ENCODE measurements around the gene GNAO1.

The GNAO1 gene

GRCh38 chr16:56370875-56371659 is 179.8 kb downstream of the GNAO1 start:
- CTCF ChIA-PET: interaction anchor here (0.5 to 4.3 kb wide), 7 partner anchors 9 to 1349 kb away, joined by 3 to 35 read pairs (median 3); no protein-coding TSS in a partner anchor
- Histone ChIP-seq H3K36me3 (ENCODE audit: control insufficient read depth in 2 of 2, insufficient read depth in 1 of 2, low read length in 2 of 2) (peaks cover 7 to 49% of the 10 kb centered on the region in 2 experiments), H3K9me3 (ENCODE audit: control insufficient read depth, insufficient read depth, low read depth, low read length) (no peaks in the 10 kb centered on the region), H3K27ac (ENCODE audit: extremely low read depth, low read depth, low read length) (peak overlapping the region; percentile 34; the same call in 1 of the 2 replicates), H3K4me1 (ENCODE audit: control insufficient read depth, insufficient read depth, low read length) (peaks cover 28% of the 10 kb centered on the region), H3K4me3 (ENCODE audit: low read depth, low read length) (no peak overlapping the region)
- POLR2A ChIA-PET: interaction anchor here (1.0 to 1.5 kb wide), 2 partner anchors 12 to 15 kb away, joined by 3 to 6 read pairs; no protein-coding TSS in a partner anchor
- TF ChIP-seq, protein P1, sequence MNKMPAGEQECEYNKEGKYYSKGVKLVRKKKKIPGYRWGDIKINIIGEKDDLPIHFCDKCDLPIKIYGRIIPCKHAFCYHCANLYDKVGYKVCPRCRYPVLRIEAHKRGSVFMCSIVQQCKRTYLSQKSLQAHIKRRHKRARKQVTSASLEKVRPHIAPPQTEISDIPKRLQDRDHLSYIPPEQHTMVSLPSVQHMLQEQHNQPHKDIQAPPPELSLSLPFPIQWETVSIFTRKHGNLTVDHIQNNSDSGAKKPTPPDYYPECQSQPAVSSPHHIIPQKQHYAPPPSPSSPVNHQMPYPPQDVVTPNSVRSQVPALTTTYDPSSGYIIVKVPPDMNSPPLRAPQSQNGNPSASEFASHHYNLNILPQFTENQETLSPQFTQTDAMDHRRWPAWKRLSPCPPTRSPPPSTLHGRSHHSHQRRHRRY (tag by site-specific recombination; IDR thresholded peaks at IDR 0.05): no peak
- TF ChIP-seq SETDB1 (IDR thresholded peaks at IDR 0.05; ENCODE audit: insufficient read length, low read length) (no peak), PRDM6 (tag by site-specific recombination; IDR thresholded peaks at IDR 0.05) (peak; percentile 53), ZNF18 (tag by site-specific recombination; IDR thresholded peaks at IDR 0.05) (no peak), ZNF132 (tag by site-specific recombination; IDR thresholded peaks at IDR 0.05; ENCODE audit: borderline replicate concordance) (no peak), ZFHX2 (tag by site-specific recombination; conservative IDR thresholded peaks at IDR 0.05) (no peak), ZBTB44 (tag by site-specific recombination; IDR thresholded peaks at IDR 0.05) (no peak), ZNF248 (tag by site-specific recombination; IDR thresholded peaks at IDR 0.05) (no peak), ZNF843 (tag by site-specific recombination; IDR thresholded peaks at IDR 0.05) (no peak), ZNF626 (tag by site-specific recombination; IDR thresholded peaks at IDR 0.05) (no peak), ZNF211 (tag by site-specific recombination; IDR thresholded peaks at IDR 0.05; ENCODE audit: low read depth) (no peak), ZNF792 (tag by site-specific recombination; IDR thresholded peaks at IDR 0.05) (no peak), FEZF1 (tag by site-specific recombination; IDR thresholded peaks at IDR 0.05) (peak; percentile 36; the same call in 1 of the 2 replicates), ZFP3 (tag by site-specific recombination; IDR thresholded peaks at IDR 0.05; ENCODE audit: low read depth) (no peak), ZNF561 (tag by site-specific recombination; IDR thresholded peaks at IDR 0.05; ENCODE audit: borderline replicate concordance) (no peak), GLIS1 (tag by site-specific recombination; IDR thresholded peaks at IDR 0.05) (peak; percentile 60), ZNF433 (tag by site-specific recombination; IDR thresholded peaks at IDR 0.05; ENCODE audit: low read depth) (no peak)
- TF ChIP-seq, protein P2, sequence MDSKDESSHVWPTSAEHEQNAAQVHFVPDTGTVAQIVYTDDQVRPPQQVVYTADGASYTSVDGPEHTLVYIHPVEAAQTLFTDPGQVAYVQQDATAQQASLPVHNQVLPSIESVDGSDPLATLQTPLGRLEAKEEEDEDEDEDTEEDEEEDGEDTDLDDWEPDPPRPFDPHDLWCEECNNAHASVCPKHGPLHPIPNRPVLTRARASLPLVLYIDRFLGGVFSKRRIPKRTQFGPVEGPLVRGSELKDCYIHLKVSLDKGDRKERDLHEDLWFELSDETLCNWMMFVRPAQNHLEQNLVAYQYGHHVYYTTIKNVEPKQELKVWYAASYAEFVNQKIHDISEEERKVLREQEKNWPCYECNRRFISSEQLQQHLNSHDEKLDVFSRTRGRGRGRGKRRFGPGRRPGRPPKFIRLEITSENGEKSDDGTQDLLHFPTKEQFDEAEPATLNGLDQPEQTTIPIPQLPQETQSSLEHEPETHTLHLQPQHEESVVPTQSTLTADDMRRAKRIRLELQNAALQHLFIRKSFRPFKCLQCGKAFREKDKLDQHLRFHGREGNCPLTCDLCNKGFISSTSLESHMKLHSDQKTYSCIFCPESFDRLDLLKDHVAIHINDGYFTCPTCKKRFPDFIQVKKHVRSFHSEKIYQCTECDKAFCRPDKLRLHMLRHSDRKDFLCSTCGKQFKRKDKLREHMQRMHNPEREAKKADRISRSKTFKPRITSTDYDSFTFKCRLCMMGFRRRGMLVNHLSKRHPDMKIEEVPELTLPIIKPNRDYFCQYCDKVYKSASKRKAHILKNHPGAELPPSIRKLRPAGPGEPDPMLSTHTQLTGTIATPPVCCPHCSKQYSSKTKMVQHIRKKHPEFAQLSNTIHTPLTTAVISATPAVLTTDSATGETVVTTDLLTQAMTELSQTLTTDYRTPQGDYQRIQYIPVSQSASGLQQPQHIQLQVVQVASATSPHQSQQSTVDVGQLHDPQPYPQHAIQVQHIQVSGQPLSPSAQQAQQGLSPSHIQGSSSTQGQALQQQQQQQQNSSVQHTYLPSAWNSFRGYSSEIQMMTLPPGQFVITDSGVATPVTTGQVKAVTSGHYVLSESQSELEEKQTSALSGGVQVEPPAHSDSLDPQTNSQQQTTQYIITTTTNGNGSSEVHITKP (tag by site-specific recombination; IDR thresholded peaks at IDR 0.05): 0 out of 2 replicates have a peak, but pooled peaks have one; percentile 15
- TF ChIP-seq, protein P3, sequence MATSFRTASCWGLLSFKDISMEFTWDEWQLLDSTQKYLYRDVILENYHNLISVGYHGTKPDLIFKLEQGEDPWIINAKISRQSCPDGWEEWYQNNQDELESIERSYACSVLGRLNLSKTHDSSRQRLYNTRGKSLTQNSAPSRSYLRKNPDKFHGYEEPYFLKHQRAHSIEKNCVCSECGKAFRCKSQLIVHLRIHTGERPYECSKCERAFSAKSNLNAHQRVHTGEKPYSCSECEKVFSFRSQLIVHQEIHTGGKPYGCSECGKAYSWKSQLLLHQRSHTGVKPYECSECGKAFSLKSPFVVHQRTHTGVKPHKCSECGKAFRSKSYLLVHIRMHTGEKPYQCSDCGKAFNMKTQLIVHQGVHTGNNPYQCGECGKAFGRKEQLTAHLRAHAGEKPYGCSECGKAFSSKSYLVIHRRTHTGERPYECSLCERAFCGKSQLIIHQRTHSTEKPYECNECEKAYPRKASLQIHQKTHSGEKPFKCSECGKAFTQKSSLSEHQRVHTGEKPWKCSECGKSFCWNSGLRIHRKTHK (tag by site-specific recombination; IDR thresholded peaks at IDR 0.05): no peak
- TF ChIP-seq, protein P4, sequence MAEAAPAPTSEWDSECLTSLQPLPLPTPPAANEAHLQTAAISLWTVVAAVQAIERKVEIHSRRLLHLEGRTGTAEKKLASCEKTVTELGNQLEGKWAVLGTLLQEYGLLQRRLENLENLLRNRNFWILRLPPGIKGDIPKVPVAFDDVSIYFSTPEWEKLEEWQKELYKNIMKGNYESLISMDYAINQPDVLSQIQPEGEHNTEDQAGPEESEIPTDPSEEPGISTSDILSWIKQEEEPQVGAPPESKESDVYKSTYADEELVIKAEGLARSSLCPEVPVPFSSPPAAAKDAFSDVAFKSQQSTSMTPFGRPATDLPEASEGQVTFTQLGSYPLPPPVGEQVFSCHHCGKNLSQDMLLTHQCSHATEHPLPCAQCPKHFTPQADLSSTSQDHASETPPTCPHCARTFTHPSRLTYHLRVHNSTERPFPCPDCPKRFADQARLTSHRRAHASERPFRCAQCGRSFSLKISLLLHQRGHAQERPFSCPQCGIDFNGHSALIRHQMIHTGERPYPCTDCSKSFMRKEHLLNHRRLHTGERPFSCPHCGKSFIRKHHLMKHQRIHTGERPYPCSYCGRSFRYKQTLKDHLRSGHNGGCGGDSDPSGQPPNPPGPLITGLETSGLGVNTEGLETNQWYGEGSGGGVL (tag by site-specific recombination; IDR thresholded peaks at IDR 0.05): no peak

All from HEK293 (cell line).